ENCODE data around the gene TANC1.

Gene TANC1

DNA sequence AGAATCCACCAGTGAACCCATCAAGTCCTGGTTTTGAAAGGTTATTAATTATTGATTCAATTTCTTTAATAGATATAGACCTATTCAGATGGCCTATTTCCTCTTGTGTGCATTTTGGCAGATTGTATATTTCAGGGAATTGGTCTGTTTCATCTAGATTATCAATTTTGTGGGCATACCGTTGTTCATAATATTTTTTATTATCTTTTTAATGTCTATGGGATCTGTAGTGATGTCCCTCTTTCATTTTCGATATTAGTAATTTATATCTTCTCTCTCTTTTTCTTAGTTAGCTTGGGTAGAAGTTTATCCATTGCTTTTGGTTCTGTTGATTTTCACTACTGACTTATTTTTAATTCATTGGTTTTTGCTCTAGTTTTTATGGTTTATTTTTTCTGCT is 39.9 kb upstream of the TANC1 start:
- no peaks in the 10 kb centered on the region for H3K36me3 ChIP-seq (ENCODE audit: insufficient read depth, low read length)
- no peak overlapping the region for H3K4me3 ChIP-seq (ENCODE audit: low read depth in 1 of 2, low read length in 2 of 2)
- H3K4me2 ChIP-seq (ENCODE audit: insufficient read depth, low read length), result no peak overlapping the region
- H3K79me2 ChIP-seq (ENCODE audit: insufficient read depth, low read length), result no peaks in the 10 kb centered on the region
- ATAC-seq (ENCODE audit: insufficient read depth, low read depth) (no peak), DNase-seq (no peak)
- no peak overlapping the region for H3K27ac ChIP-seq (ENCODE audit: low read length)
- TF ChIP-seq, protein P1, sequence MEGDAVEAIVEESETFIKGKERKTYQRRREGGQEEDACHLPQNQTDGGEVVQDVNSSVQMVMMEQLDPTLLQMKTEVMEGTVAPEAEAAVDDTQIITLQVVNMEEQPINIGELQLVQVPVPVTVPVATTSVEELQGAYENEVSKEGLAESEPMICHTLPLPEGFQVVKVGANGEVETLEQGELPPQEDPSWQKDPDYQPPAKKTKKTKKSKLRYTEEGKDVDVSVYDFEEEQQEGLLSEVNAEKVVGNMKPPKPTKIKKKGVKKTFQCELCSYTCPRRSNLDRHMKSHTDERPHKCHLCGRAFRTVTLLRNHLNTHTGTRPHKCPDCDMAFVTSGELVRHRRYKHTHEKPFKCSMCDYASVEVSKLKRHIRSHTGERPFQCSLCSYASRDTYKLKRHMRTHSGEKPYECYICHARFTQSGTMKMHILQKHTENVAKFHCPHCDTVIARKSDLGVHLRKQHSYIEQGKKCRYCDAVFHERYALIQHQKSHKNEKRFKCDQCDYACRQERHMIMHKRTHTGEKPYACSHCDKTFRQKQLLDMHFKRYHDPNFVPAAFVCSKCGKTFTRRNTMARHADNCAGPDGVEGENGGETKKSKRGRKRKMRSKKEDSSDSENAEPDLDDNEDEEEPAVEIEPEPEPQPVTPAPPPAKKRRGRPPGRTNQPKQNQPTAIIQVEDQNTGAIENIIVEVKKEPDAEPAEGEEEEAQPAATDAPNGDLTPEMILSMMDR (IDR thresholded peaks at IDR 0.05; ENCODE audit: borderline replicate concordance, extremely low read depth, low read length, poor library complexity, severe bottlenecking), result no peak
- TF ChIP-seq EZH2 (IDR thresholded peaks at IDR 0.05; ENCODE audit: borderline replicate concordance, low read depth, low read length, severe bottlenecking), result no peak
- H3K9ac ChIP-seq (ENCODE audit: low read depth, low read length), result no peak overlapping the region
- peaks cover 13% of the 10 kb centered on the region for H3K9me3 ChIP-seq (ENCODE audit: insufficient read depth, low read length, severe bottlenecking)
- no peak overlapping the region for H2AFZ ChIP-seq (ENCODE audit: low read depth, low read length)
- H3K27me3 ChIP-seq (ENCODE audit: insufficient read depth, low read length, poor library complexity), result no peaks in the 10 kb centered on the region
- H4K20me1 ChIP-seq (ENCODE audit: insufficient read depth, low read length), result no peaks in the 10 kb centered on the region
- no peaks in the 10 kb centered on the region for H3K4me1 ChIP-seq (ENCODE audit: insufficient read depth, low read length)

DNA sequence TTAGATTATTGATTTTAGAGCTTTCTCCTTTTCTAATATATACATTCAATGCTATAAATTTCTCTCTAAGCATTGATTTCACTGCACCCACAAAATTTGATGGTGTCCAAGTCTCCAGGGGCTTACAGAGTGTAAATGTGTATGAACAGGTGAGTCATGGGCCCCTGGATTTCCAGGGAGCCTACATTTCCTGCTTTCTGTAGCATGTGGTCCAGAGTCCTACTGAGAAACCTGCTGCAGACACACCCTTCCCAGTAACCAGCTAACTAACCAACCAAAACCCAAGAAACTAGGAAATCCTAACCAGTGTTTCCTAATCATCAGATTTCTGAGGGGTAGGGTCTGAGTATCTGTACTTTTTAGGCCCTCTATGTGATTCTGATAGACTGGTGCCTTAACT is 39.5 kb upstream of the TANC1 start:
- Histone ChIP-seq H3K9ac (ENCODE audit: low read depth, low read length) (no peak overlapping the region), H3K4me3 (ENCODE audit: low read depth in 1 of 2, low read length in 2 of 2) (no peak overlapping the region), H2AFZ (ENCODE audit: low read depth, low read length) (no peak overlapping the region), H3K36me3 (ENCODE audit: insufficient read depth, low read length) (no peaks in the 10 kb centered on the region), H3K79me2 (ENCODE audit: insufficient read depth, low read length) (no peaks in the 10 kb centered on the region), H3K4me1 (ENCODE audit: insufficient read depth, low read length) (no peaks in the 10 kb centered on the region), H3K4me2 (ENCODE audit: insufficient read depth, low read length) (no peak overlapping the region), H3K9me3 (ENCODE audit: insufficient read depth, low read length, severe bottlenecking) (peaks cover 13% of the 10 kb centered on the region), H3K27ac (ENCODE audit: low read length) (no peak overlapping the region), H3K27me3 (ENCODE audit: insufficient read depth, low read length, poor library complexity) (no peaks in the 10 kb centered on the region), H4K20me1 (ENCODE audit: insufficient read depth, low read length) (no peaks in the 10 kb centered on the region)
- no peak for ATAC-seq (ENCODE audit: insufficient read depth, low read depth)
- no peak for DNase-seq
- TF ChIP-seq, protein P1 (IDR thresholded peaks at IDR 0.05; ENCODE audit: borderline replicate concordance, extremely low read depth, low read length, poor library complexity, severe bottlenecking), result no peak
- TF ChIP-seq EZH2 (IDR thresholded peaks at IDR 0.05; ENCODE audit: borderline replicate concordance, low read depth, low read length, severe bottlenecking), result no peak

DNA sequence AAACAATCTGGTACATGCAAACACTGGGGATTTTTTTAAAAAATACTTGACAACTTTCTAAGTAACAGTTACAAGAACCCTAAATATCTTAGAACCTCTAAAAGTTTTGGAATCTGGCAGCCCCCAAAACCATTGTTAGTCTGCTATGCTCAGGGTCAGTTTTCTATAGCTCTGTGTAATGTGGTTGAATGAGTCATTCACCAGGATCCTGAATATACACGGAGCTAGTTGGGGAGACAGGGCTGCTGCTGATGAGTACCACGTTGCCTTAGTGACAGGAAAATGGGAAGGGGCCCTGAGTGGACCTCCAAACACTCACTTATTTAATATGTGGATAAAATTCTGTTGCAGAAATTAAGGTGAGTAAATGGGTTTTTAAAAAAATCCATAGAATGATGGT is 36.9 kb upstream of the TANC1 start:
- no peak overlapping the region for H3K9ac ChIP-seq (ENCODE audit: low read depth, low read length)
- H2AFZ ChIP-seq (ENCODE audit: low read depth, low read length), result no peak overlapping the region
- no peak for ATAC-seq (ENCODE audit: insufficient read depth, low read depth)
- no peaks in the 10 kb centered on the region for H4K20me1 ChIP-seq (ENCODE audit: insufficient read depth, low read length)
- DNase-seq, result no peak
- H3K4me3 ChIP-seq (ENCODE audit: low read depth in 1 of 2, low read length in 2 of 2), result no peak overlapping the region
- no peaks in the 10 kb centered on the region for H3K27me3 ChIP-seq (ENCODE audit: insufficient read depth, low read length, poor library complexity)
- TF ChIP-seq, protein P1 (IDR thresholded peaks at IDR 0.05; ENCODE audit: borderline replicate concordance, extremely low read depth, low read length, poor library complexity, severe bottlenecking), result no peak
- TF ChIP-seq EZH2 (IDR thresholded peaks at IDR 0.05; ENCODE audit: borderline replicate concordance, low read depth, low read length, severe bottlenecking), result no peak
- no peaks in the 10 kb centered on the region for H3K4me1 ChIP-seq (ENCODE audit: insufficient read depth, low read length)
- H3K4me2 ChIP-seq (ENCODE audit: insufficient read depth, low read length), result no peak overlapping the region
- no peaks in the 10 kb centered on the region for H3K79me2 ChIP-seq (ENCODE audit: insufficient read depth, low read length)
- H3K27ac ChIP-seq (ENCODE audit: low read length), result no peak overlapping the region
- H3K9me3 ChIP-seq (ENCODE audit: insufficient read depth, low read length, severe bottlenecking), result peaks cover 13% of the 10 kb centered on the region
- no peaks in the 10 kb centered on the region for H3K36me3 ChIP-seq (ENCODE audit: insufficient read depth, low read length)

DNA sequence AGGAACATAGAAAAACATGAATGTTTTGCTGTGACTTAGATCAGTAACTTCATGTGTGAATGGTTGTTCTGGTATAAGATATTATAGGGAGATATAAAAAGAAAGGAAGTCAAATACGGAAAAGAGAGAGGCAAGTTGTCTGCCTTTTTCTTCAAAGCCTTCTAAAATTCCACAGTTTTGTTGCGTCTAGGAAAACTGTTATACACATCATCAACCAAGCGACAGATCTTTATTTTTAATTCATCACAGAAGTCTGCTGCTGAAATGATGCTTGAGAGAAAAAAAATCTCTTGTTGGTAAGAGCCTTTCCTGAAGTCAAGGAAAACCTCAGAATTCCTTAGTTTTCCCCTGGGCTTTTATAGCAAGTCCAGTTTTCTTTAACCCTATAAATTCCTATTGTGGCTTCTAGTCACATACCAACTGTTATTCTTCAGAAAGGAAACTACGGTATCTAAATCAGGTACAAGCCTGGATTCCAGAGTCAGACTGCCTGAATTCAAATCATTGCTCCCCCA is 36.3 kb upstream of the TANC1 start:
- Histone ChIP-seq H3K9ac (ENCODE audit: low read depth, low read length) (no peak overlapping the region), H3K9me3 (ENCODE audit: insufficient read depth, low read length, severe bottlenecking) (peaks cover 13% of the 10 kb centered on the region), H3K36me3 (ENCODE audit: insufficient read depth, low read length) (no peaks in the 10 kb centered on the region), H3K4me1 (ENCODE audit: insufficient read depth, low read length) (no peaks in the 10 kb centered on the region), H3K27me3 (ENCODE audit: insufficient read depth, low read length, poor library complexity) (no peaks in the 10 kb centered on the region), H3K4me3 (ENCODE audit: low read depth in 1 of 2, low read length in 2 of 2) (no peak overlapping the region), H3K4me2 (ENCODE audit: insufficient read depth, low read length) (no peak overlapping the region), H3K27ac (ENCODE audit: low read length) (no peak overlapping the region), H4K20me1 (ENCODE audit: insufficient read depth, low read length) (no peaks in the 10 kb centered on the region), H3K79me2 (ENCODE audit: insufficient read depth, low read length) (no peaks in the 10 kb centered on the region), H2AFZ (ENCODE audit: low read depth, low read length) (no peak overlapping the region)
- DNase-seq (no peak), ATAC-seq (ENCODE audit: insufficient read depth, low read depth) (no peak)
- TF ChIP-seq, protein P1 (IDR thresholded peaks at IDR 0.05; ENCODE audit: borderline replicate concordance, extremely low read depth, low read length, poor library complexity, severe bottlenecking), result no peak
- no peak for TF ChIP-seq EZH2 (IDR thresholded peaks at IDR 0.05; ENCODE audit: borderline replicate concordance, low read depth, low read length, severe bottlenecking)

All from DND-41 (cell line).